ENCODE measurements around the gene ZMYND8.

The ZMYND8 gene

GRCh38 chr20:47358039-47358671 is 1.7 kb upstream of the ZMYND8 start:
- no peaks in the 10 kb centered on the region for H3K27me3 ChIP-seq (ENCODE audit: insufficient read depth, poor library complexity, severe bottlenecking)
- H3K36me3 ChIP-seq (ENCODE audit: low read depth) = peaks cover 19% of the 10 kb centered on the region
- no peak for ATAC-seq (ENCODE audit: low read depth)
- H3K27ac ChIP-seq (ENCODE audit: poor library complexity, severe bottlenecking) = peak overlapping the region; percentile 99
- H3K9me3 ChIP-seq (ENCODE audit: severe bottlenecking) = no peaks in the 10 kb centered on the region
- H3K4me1 ChIP-seq (ENCODE audit: insufficient read depth, poor library complexity, severe bottlenecking) = peaks cover 79% of the 10 kb centered on the region
- no peak for TF ChIP-seq CTCF (IDR thresholded peaks at IDR 0.05; ENCODE audit: poor library complexity, severe bottlenecking)
- DNase-seq (ENCODE audit: low spot score) = no peak
- H3K4me3 ChIP-seq (ENCODE audit: severe bottlenecking) = no peak overlapping the region

GRCh38 chr20:47357296-47358038 is 968 bp upstream of the ZMYND8 start:
- H3K36me3 ChIP-seq (ENCODE audit: low read depth) = peaks cover 26% of the 10 kb centered on the region
- no peak overlapping the region for H3K4me3 ChIP-seq (ENCODE audit: severe bottlenecking)
- peak; percentile 2; the same call in 2 of the 3 replicates for ATAC-seq (ENCODE audit: low read depth)
- no peaks in the 10 kb centered on the region for H3K27me3 ChIP-seq (ENCODE audit: insufficient read depth, poor library complexity, severe bottlenecking)
- H3K4me1 ChIP-seq (ENCODE audit: insufficient read depth, poor library complexity, severe bottlenecking) = peaks cover 86% of the 10 kb centered on the region
- no peaks in the 10 kb centered on the region for H3K9me3 ChIP-seq (ENCODE audit: severe bottlenecking)
- peak; percentile 95 for DNase-seq (ENCODE audit: low spot score)
- H3K27ac ChIP-seq (ENCODE audit: poor library complexity, severe bottlenecking) = peak overlapping the region; percentile 99
- no peak for TF ChIP-seq CTCF (IDR thresholded peaks at IDR 0.05; ENCODE audit: poor library complexity, severe bottlenecking)

GRCh38 chr20:47356220-47356525 is 326 bp downstream of the ZMYND8 start:
- DNase-seq (ENCODE audit: low spot score) (no peak), ATAC-seq (ENCODE audit: low read depth) (no peak)
- no peak overlapping the region for H3K4me3 ChIP-seq (ENCODE audit: severe bottlenecking)
- no peaks in the 10 kb centered on the region for H3K9me3 ChIP-seq (ENCODE audit: severe bottlenecking)
- H3K36me3 ChIP-seq (ENCODE audit: low read depth) = peaks cover 37% of the 10 kb centered on the region
- peak overlapping the region; percentile 99 for H3K27ac ChIP-seq (ENCODE audit: poor library complexity, severe bottlenecking)
- H3K4me1 ChIP-seq (ENCODE audit: insufficient read depth, poor library complexity, severe bottlenecking) = peaks cover 96% of the 10 kb centered on the region
- no peaks in the 10 kb centered on the region for H3K27me3 ChIP-seq (ENCODE audit: insufficient read depth, poor library complexity, severe bottlenecking)
- no peak for TF ChIP-seq CTCF (IDR thresholded peaks at IDR 0.05; ENCODE audit: poor library complexity, severe bottlenecking)

GRCh38 chr20:47355489-47356219 is 845 bp downstream of the ZMYND8 start:
- Histone ChIP-seq H3K36me3 (ENCODE audit: low read depth) (peaks cover 43% of the 10 kb centered on the region), H3K9me3 (ENCODE audit: severe bottlenecking) (no peaks in the 10 kb centered on the region), H3K27ac (ENCODE audit: poor library complexity, severe bottlenecking) (peak overlapping the region; percentile 99), H3K4me1 (ENCODE audit: insufficient read depth, poor library complexity, severe bottlenecking) (peaks cover 96% of the 10 kb centered on the region), H3K4me3 (ENCODE audit: severe bottlenecking) (peak overlapping the region; percentile 10), H3K27me3 (ENCODE audit: insufficient read depth, poor library complexity, severe bottlenecking) (no peaks in the 10 kb centered on the region)
- DNase-seq (ENCODE audit: low spot score) (no peak), ATAC-seq (ENCODE audit: low read depth) (no peak)
- TF ChIP-seq CTCF (IDR thresholded peaks at IDR 0.05; ENCODE audit: poor library complexity, severe bottlenecking) = no peak

All from RWPE2 (cell line).